Endothelial cell of umbilical vein (primary cell): ENCODE data around the gene CABLES1. TPM values are rescaled to one million over a fixed set of nuclear protein-coding genes. Genes with fewer than 3 reads are reported as not detected.
A peak's percentile ranks its signal among the peaks of the same experiment; 100 is the strongest.

ENCODE experiments used
- BruUV-seq: library from RNA; stranded (reverse); fragments of 400-500 nt; replicated peaks from 2 replicates; lab custom pipeline; 2021; lab: Mats Ljungman, UMichigan
- CTCF ChIA-PET: fragments of 300-600, 350-600 bp; sonication (Branson Sonifier 250); formaldehyde crosslinking; loops from one replicate; lab custom pipeline; 2021; ENCODE audit warnings: antibody characterized with exemption, inconsistent platforms; lab: Charles Lee
- POLR2A ChIA-PET: fragments of 300-600, 350-600 bp; sonication (Branson Sonifier 250); formaldehyde crosslinking; loops from one replicate; lab custom pipeline; 2021; ENCODE audit warnings: antibody characterized with exemption, inconsistent platforms; lab: Charles Lee
- DNase-seq: peaks from one replicate; pipeline ENCODE4 v3.0.0-alpha.2; 2011; ENCODE audit warnings: low read depth, low spot score
- FAIRE-seq: peaks from 2 replicates; lab custom pipeline; 2011; peaks lifted over from hg19 to GRCh38; lab: Jason Lieb, UNC
- H2AFZ ChIP-seq: 2 replicates; pipeline ENCODE4 v1.6.0; 2012; ENCODE audit warnings: low read depth, low read length, control low read depth, inconsistent platforms
- H3K27ac ChIP-seq: 2 replicates; pipeline ENCODE4 v1.5.1; 2011; ENCODE audit warnings: low read depth, mild to moderate bottlenecking, control low read depth, low read length, moderate library complexity; ENCODE audit not compliant: insufficient read depth
- H3K27me3 ChIP-seq, 2 experiments: 2 replicates each; pipeline versions ENCODE4 v1.6.0 to v1.6.1; 2011; ENCODE audit warnings: low read length in 2 of 2, mixed read lengths in 1 of 2; ENCODE audit not compliant: control insufficient read depth in 2 of 2, insufficient read depth in 2 of 2
- H3K36me3 ChIP-seq, 2 experiments: 2 replicates in 1 of 2; 3 replicates in 1 of 2; pipeline ENCODE4 v1.5.1; 2011; ENCODE audit warnings: low read length in 2 of 2, mild to moderate bottlenecking in 1 of 2, moderate library complexity in 1 of 2; ENCODE audit not compliant: control insufficient read depth in 2 of 2, insufficient read depth in 2 of 2; ENCODE audit errors: extremely low read depth in 1 of 2
- H3K4me1 ChIP-seq: 3 replicates; pipeline ENCODE4 v1.5.1; 2011; ENCODE audit warnings: mild to moderate bottlenecking, low read length; ENCODE audit not compliant: control insufficient read depth, insufficient read depth; ENCODE audit errors: extremely low read depth
- H3K4me2 ChIP-seq: 2 replicates; pipeline ENCODE4 v1.6.1; 2011; ENCODE audit warnings: low read length, control low read depth, mixed read lengths; ENCODE audit not compliant: insufficient read depth
- H3K4me3 ChIP-seq, 3 experiments: fragments of 200-600 bp in 1 of 3; sonication (generic), shearing (Covaris generic) in 1 of 3; replicated peaks in 1 of 3; 2 replicates each; pipeline ENCODE4 v1.5.1; 2011 to 2016; ENCODE audit warnings: control low read depth in 3 of 3, low read length in 3 of 3, mild to moderate bottlenecking in 2 of 3, inconsistent platforms in 1 of 3, low read depth in 1 of 3, moderate library complexity in 1 of 3; ENCODE audit not compliant: insufficient read depth in 1 of 3
- H3K79me2 ChIP-seq: 2 replicates; pipeline ENCODE4 v1.6.0; 2012; ENCODE audit warnings: low read length, inconsistent platforms; ENCODE audit not compliant: control insufficient read depth, insufficient read depth
- H3K9ac ChIP-seq: replicated peaks from 2 replicates; pipeline ENCODE3; 2011; ENCODE audit warnings: low read length, control low read depth; ENCODE audit not compliant: insufficient read depth; ENCODE audit errors: extremely low read depth
- H3K9me1 ChIP-seq: replicated peaks from 3 replicates; pipeline ENCODE4 v1.6.0; 2011; ENCODE audit warnings: mild to moderate bottlenecking, low read length; ENCODE audit not compliant: control insufficient read depth, insufficient read depth; ENCODE audit errors: extremely low read depth
- H3K9me3 ChIP-seq: replicated peaks from 2 replicates; pipeline ENCODE4 v1.5.1; 2012; ENCODE audit warnings: low read length, inconsistent platforms; ENCODE audit not compliant: control insufficient read depth, insufficient read depth
- H4K20me1 ChIP-seq: replicated peaks from 2 replicates; pipeline ENCODE3; 2011; ENCODE audit warnings: mild to moderate bottlenecking, low read length; ENCODE audit not compliant: control insufficient read depth, insufficient read depth; ENCODE audit errors: extremely low read depth
- EZH2 ChIP-seq: IDR thresholded peaks from 2 replicates; pipeline ENCODE4 v1.6.1; 2012; ENCODE audit warnings: borderline replicate concordance, low read depth, mild to moderate bottlenecking, moderate library complexity, low read length, inconsistent platforms; ENCODE audit not compliant: severe bottlenecking
- FOS ChIP-seq: IDR thresholded peaks from 2 replicates; pipeline ENCODE4 v1.6.1; 2011; ENCODE audit warnings: mild to moderate bottlenecking, low read length, moderate library complexity, borderline replicate concordance; ENCODE audit not compliant: insufficient read depth
- GATA2 ChIP-seq: IDR thresholded peaks from 2 replicates; pipeline ENCODE4 v1.7.0; 2011; ENCODE audit warnings: low read depth, mild to moderate bottlenecking, moderate library complexity, mixed read lengths, low read length; ENCODE audit not compliant: insufficient read length, insufficient read depth
- JUN ChIP-seq: IDR thresholded peaks from 2 replicates; pipeline ENCODE4 v1.6.1; 2011; ENCODE audit warnings: borderline replicate concordance, low read depth; ENCODE audit not compliant: insufficient read length, insufficient read depth
- MYC ChIP-seq: IDR thresholded peaks from one replicate; pipeline ENCODE4 v1.6.1; 2011; ENCODE audit warnings: mild to moderate bottlenecking, low read depth, low read length
- POLR2A ChIP-seq: IDR thresholded peaks from 2 replicates; pipeline ENCODE4 v1.6.1; 2012; ENCODE audit warnings: low read depth, mild to moderate bottlenecking, control low read depth, low read length
- POLR2AphosphoS5 ChIP-seq: IDR thresholded peaks from 2 replicates; pipeline ENCODE4 v1.6.1; 2012; ENCODE audit warnings: low read depth, mild to moderate bottlenecking, control low read depth, low read length, moderate library complexity; ENCODE audit not compliant: insufficient read depth
- dilution Hi-C: fragments of 300-500 bp; cut with MboI; formaldehyde crosslinking; loops from one replicate; pipeline ENCODE4 v1.15.0; 2019; ENCODE audit warnings: low sequenced_read_pairs; ENCODE audit not compliant: extremely low pct_ligation_motif_present
- intact Hi-C: fragments of 100-400 bp; cut with micrococcal nuclease; formaldehyde crosslinking; loops from one replicate; pipeline ENCODE4 v1.10.0; 2022
- polyA plus RNA-seq, 4 experiments: library from polyadenylated mRNA; depleted of rRNA in 3 of 4; stranded (reverse) in 3 of 4; unstranded in 1 of 4; fragments of >200 nt; gene quantifications; 2 replicates each; pipeline versions ENCODE4 v1.2.1 to v1.2.3, GENCODE V29; 2011 to 2012; ENCODE audit warnings: missing spikeins in 1 of 4
- total RNA-seq: library from RNA; stranded (reverse); gene quantifications from 2 replicates; pipeline ENCODE4 v1.2.3, GENCODE V29; 2021
- TF ChIP-seq, protein P1 (sequence below): IDR thresholded peaks from 2 replicates; pipeline ENCODE4 v1.6.1; 2011; ENCODE audit not compliant: insufficient read depth, insufficient read length
- TF ChIP-seq, protein P2 (sequence below), 2 donors: IDR thresholded peaks; 1 replicate in 1 of 2; 2 replicates in 1 of 2; pipeline ENCODE4 v1.5.1; 2011; ENCODE audit warnings: low read length in 2 of 2, mild to moderate bottlenecking in 2 of 2, moderate library complexity in 2 of 2, control low read depth in 1 of 2, inconsistent platforms in 1 of 2, low read depth in 1 of 2; ENCODE audit not compliant: insufficient read depth in 1 of 2; ENCODE audit errors: extremely low read depth in 1 of 2

CABLES1 gene
- total and polyA plus RNA-seq, 2 donors (not counting 3 experiments of a cell fraction or from before 2014, with no cell fraction given), result 40.2 to 71.1 TPM

DNA sequence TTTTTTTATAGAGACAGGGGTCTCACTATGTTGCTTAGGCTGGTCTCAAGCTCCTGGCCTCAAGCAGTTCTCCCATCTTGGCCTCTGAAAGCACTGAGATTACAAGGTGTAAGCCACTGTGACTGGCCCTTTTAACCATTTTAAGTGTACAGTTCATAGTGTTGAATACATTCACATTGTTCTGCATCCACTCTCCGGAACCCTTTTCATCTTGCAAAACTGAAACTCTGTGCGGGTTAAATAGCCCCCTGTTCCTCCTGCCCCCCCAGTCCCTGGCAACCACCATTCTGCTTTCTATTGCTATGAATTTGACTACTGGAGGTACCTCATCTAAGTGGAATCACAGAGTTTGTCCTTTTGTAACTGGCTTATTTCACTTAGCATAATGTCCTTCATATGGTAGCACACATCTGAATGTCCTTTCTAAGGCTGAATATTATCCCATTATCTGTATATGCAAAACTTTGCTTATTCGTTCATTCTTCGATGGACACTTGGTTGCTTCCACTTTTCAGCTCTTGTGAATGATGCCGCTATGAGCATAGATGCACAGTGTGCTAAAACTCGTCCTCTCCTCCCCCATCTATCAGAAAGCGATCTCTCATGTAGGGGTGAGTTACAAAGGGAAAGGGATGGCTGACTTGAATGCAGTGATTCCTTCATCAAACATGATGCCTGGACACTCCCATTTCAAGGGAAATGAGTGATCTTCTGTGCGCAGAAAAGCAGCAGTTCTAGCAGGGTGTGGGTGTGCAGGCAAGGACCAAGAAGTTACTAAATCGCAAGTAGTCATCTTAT lies 30.2 kb downstream of the CABLES1 start:
- TF ChIP-seq MYC (no peak), GATA2 (no peak), FOS (no peak), EZH2 (no peak), POLR2A (no peak), JUN (no peak), POLR2AphosphoS5 (no peak)
- TF ChIP-seq, protein P1, sequence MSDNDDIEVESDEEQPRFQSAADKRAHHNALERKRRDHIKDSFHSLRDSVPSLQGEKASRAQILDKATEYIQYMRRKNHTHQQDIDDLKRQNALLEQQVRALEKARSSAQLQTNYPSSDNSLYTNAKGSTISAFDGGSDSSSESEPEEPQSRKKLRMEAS, result no peak
- TF ChIP-seq, protein P2, sequence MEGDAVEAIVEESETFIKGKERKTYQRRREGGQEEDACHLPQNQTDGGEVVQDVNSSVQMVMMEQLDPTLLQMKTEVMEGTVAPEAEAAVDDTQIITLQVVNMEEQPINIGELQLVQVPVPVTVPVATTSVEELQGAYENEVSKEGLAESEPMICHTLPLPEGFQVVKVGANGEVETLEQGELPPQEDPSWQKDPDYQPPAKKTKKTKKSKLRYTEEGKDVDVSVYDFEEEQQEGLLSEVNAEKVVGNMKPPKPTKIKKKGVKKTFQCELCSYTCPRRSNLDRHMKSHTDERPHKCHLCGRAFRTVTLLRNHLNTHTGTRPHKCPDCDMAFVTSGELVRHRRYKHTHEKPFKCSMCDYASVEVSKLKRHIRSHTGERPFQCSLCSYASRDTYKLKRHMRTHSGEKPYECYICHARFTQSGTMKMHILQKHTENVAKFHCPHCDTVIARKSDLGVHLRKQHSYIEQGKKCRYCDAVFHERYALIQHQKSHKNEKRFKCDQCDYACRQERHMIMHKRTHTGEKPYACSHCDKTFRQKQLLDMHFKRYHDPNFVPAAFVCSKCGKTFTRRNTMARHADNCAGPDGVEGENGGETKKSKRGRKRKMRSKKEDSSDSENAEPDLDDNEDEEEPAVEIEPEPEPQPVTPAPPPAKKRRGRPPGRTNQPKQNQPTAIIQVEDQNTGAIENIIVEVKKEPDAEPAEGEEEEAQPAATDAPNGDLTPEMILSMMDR (IDR thresholded peaks at IDR 0.05; ENCODE audit: extremely low read depth in 1 of 2, insufficient read depth in 1 of 2, low read depth in 1 of 2, low read length in 2 of 2), result no peak
- no peaks in the 10 kb centered on the region for H4K20me1 ChIP-seq
- H3K9ac ChIP-seq, result no peak overlapping the region
- intact Hi-C loops (no loop called here), dilution Hi-C loops (no loop called here)
- H3K27me3 ChIP-seq, result no peaks in the 10 kb centered on the region
- H3K4me3 ChIP-seq, result no peak overlapping the region
- DNase-seq (no peak), FAIRE-seq (peak; percentile 48)
- BruUV-seq, result no TSS peak
- no peak overlapping the region for H3K27ac ChIP-seq
- no peaks in the 10 kb centered on the region for H3K9me3 ChIP-seq
- no peak overlapping the region for H3K4me2 ChIP-seq
- H3K9me1 ChIP-seq, result no peaks in the 10 kb centered on the region
- peaks cover 14% of the 10 kb centered on the region for H3K4me1 ChIP-seq
- H2AFZ ChIP-seq, result no peak overlapping the region
- peaks cover 0 to 5% of the 10 kb centered on the region in 2 experiments for H3K36me3 ChIP-seq
- H3K79me2 ChIP-seq, result peaks cover 32% of the 10 kb centered on the region
- ChIA-PET CTCF (interaction anchor here (1.6 kb wide), 1 partner anchor 246 kb away, joined by 3 read pairs; no protein-coding TSS in a partner anchor), POLR2A (no interaction called here)
